Adrenal gland (tissue), 5 donors: ENCODE measurements around the gene PLOD2.

Experiments used
- CTCF ChIP-seq, 6 experiments: fragments of 450-650 bp in 4 of 6; fragments of 200-600 bp in 2 of 6; sonication (generic) in 1 of 6; IDR thresholded peaks; 1 replicate in 5 of 6; 2 replicates in 1 of 6; pipeline versions ENCODE4 v1.5.1 to v1.8.0; 2016 to 2021; ENCODE audit warnings: antibody characterized with exemption in 6 of 6, mild to moderate bottlenecking in 2 of 6, moderate library complexity in 1 of 6
- POLR2A ChIP-seq, 2 donors: fragments of 450-650 bp; IDR thresholded peaks; one replicate each; pipeline ENCODE4 v1.6.1; 2017; ENCODE audit warnings: antibody characterized with exemption in 2 of 2, mild to moderate bottlenecking in 2 of 2, moderate library complexity in 1 of 2
- donor health status: DM: no; HTN: no; CAD: no.

DNA sequence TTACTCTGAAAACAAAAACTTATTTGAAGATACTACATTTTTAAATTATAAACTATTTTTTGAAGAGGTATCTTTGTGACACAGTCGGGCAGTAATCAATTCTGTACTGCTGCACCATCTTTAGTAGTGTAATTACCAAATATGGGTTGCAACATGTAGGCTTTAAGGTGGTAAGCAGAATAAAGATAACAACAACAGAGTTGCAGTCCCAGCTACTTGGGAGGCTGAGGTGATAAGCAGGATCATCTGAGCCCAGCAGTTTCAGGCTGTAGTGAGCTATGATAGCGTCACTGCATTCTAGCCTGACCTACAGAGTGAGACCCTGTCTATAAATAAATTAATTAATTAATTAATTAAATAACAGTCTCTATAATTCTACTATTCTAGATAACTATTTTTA lies 6.0 kb downstream of the PLOD2 start:
- TF ChIP-seq CTCF (IDR thresholded peaks at IDR 0.05) (no peak), POLR2A (IDR thresholded peaks at IDR 0.05) (no peak)
